ENCODE measurements around the gene STMN1. TPM values are rescaled to one million over a fixed set of nuclear protein-coding genes. Genes with fewer than 3 reads are reported as not detected.

STMN1 gene
- polyA plus RNA-seq (16.2 to 96.9 TPM (median 82.8 TPM) in 3 replicates), polyA minus RNA-seq (2.3 to 17.5 TPM (median 10.3 TPM) in 3 replicates)
- 144 TPM for polyA plus RNA-seq (2011; ENCODE audit: low read depth)
- 43.2 and 53.5 TPM in 2 replicates for polyA plus RNA-seq (2011; cell fraction: cytosol; rRNA removed)
- 28.5 and 36.8 TPM in 2 replicates for polyA plus RNA-seq (2011; cell fraction: nucleus; rRNA removed)
- polyA plus RNA-seq (2012; ENCODE audit: low replicate concordance) = 47.4 and 128 TPM in 2 replicates
- 8.4 TPM for polyA minus RNA-seq (2011; cell fraction: cytosol; rRNA and poly(A)+ RNA removed)
- 2.7 and 6.4 TPM in 2 replicates for polyA minus RNA-seq (2011; cell fraction: nucleus; rRNA and poly(A)+ RNA removed)

DNA sequence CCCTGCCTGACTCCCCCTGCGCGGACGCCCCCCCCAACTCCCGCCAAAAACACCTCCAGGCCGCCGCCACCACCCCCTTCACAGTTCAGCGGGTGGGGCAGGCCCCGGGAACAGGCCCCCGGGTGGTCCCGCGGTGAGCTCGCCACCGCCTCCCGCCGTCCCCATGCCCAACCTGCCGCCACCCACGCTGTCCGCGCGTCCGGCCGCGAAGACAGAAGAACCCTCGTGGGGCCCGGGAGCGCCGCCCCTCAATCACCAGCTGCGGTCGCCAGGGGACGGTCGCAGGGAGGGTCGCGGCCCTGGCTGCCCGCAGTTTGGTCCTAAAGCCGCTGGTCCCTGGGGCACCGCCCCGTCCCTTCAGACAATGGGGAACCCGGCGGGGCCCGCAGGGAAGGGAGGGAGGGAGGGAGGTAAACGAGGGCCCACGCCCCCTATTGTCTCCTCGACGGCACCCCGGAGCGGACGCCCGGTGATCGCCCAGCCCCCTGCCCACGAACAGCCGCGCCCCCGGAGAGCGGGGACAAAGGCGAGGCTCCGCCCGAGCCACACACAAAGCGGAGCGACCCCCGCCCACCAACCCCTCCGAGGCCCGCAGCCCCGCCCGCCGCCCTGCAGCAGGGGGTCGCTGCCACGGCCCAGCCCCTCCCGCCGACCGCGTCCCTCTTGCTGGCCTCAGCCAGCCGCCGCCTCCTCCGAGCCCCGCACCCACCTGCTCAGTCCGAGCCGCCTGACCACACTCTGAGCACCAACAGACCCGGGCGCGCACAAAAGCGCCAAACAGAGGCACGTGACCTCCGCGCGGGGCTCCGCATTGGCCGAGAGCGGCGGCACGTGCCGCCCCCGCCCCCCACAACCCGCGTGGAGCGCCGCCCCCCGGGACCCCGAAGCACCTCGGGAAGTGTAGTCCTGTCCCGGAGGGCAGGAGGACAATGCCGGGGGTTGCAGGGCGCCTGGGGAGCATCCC is at the start of gene STMN1:
Gene STMN1, minus strand, starts transcription at position 740 of the 964 bp plus-strand sequence. CDS start 1,743 bp downstream, outside the sequence.
- H3K9ac ChIP-seq (ENCODE audit: control insufficient read depth, extremely low read depth, insufficient read depth, low read length) = peak within 1 kb of the TSS; percentile 82
- H3K27me3 ChIP-seq (ENCODE audit: control insufficient read depth, extremely low read depth, insufficient read depth, low read length) = no peaks in the 10 kb centered on the region
- H4K20me1 ChIP-seq (ENCODE audit: control insufficient read depth, extremely low read depth, insufficient read depth, low read length) = no peaks in the 10 kb centered on the region
- TF ChIP-seq, protein P1, sequence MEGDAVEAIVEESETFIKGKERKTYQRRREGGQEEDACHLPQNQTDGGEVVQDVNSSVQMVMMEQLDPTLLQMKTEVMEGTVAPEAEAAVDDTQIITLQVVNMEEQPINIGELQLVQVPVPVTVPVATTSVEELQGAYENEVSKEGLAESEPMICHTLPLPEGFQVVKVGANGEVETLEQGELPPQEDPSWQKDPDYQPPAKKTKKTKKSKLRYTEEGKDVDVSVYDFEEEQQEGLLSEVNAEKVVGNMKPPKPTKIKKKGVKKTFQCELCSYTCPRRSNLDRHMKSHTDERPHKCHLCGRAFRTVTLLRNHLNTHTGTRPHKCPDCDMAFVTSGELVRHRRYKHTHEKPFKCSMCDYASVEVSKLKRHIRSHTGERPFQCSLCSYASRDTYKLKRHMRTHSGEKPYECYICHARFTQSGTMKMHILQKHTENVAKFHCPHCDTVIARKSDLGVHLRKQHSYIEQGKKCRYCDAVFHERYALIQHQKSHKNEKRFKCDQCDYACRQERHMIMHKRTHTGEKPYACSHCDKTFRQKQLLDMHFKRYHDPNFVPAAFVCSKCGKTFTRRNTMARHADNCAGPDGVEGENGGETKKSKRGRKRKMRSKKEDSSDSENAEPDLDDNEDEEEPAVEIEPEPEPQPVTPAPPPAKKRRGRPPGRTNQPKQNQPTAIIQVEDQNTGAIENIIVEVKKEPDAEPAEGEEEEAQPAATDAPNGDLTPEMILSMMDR (optimal IDR thresholded peaks at IDR 0.05 in 1 of 3, IDR thresholded peaks at IDR 0.05 in 1 of 3, conservative IDR thresholded peaks at IDR 0.05 in 1 of 3; ENCODE audit: extremely low read depth in 1 of 3, insufficient read depth in 2 of 3, low read length in 3 of 3) = peak in 2 of 3 experiments; percentile 2 to 6
- TF ChIP-seq EZH2 (IDR thresholded peaks at IDR 0.05; ENCODE audit: low read length) = no peak
- H3K9me1 ChIP-seq (ENCODE audit: control insufficient read depth, extremely low read depth, insufficient read depth, low read length) = peaks cover 2% of the 10 kb centered on the region
- FAIRE-seq (no peak), DNase-seq (ENCODE audit: low read depth, low spot score) (no peak)
- H3K27ac ChIP-seq (ENCODE audit: control insufficient read depth, insufficient read depth, low read length) = peak within 1 kb of the TSS; percentile 87
- peak within 1 kb of the TSS; percentile 93 for H3K4me2 ChIP-seq (ENCODE audit: control insufficient read depth, extremely low read depth, insufficient read depth, low read depth, low read length)
- H3K79me2 ChIP-seq (ENCODE audit: control insufficient read depth, insufficient read depth, low read length) = peaks cover 24% of the 10 kb centered on the region
- peaks cover 1 to 17% of the 10 kb centered on the region in 2 experiments for H3K36me3 ChIP-seq (ENCODE audit: control insufficient read depth in 2 of 2, extremely low read depth in 1 of 2, insufficient read depth in 2 of 2, low read length in 2 of 2)
- dilution Hi-C loops (cut with MboI; ENCODE audit: extremely low pct_ligation_motif_present, low sequenced_read_pairs) = no loop called here
- peaks cover 10% of the 10 kb centered on the region for H3K4me1 ChIP-seq (ENCODE audit: control insufficient read depth, extremely low read depth, insufficient read depth, low read length)
- peak within 1 kb of the TSS; percentile 64 to 97 (median 93) for H3K4me3 ChIP-seq (ENCODE audit: control insufficient read depth in 2 of 3, extremely low read depth in 1 of 3, insufficient read depth in 2 of 3, low read depth in 1 of 3, low read length in 3 of 3)
- no peaks in the 10 kb centered on the region for H3K9me3 ChIP-seq (ENCODE audit: control insufficient read depth, low read depth, low read length)
- peak within 1 kb of the TSS; percentile 87 for H2AFZ ChIP-seq (ENCODE audit: control insufficient read depth, low read length)

DNA sequence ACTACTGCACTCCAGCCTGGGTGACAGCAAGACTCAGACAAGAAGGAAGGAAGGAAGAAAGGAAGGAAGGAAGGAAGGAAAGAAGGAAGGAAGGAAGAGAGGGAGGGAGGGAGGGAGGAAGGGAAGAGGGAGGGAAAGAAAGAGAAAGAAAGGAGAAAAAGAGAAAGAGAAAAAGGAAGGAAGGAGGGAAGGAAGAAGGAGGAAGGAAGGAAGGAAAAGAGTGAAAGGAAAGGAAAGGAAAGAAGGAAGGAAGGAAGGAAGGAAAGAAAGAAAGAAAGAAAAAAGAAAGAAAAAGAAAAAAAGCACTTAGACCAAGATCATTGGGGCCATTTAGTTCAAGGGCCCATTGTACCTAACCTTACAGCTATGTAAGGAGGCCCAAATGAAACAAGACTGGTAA is 49.3 kb upstream of the STMN1 start:
- no peaks in the 10 kb centered on the region for H3K9me1 ChIP-seq (ENCODE audit: control insufficient read depth, extremely low read depth, insufficient read depth, low read length)
- H3K36me3 ChIP-seq (ENCODE audit: control insufficient read depth in 2 of 2, extremely low read depth in 1 of 2, insufficient read depth in 2 of 2, low read length in 2 of 2) = peaks cover 4 to 5% of the 10 kb centered on the region in 2 experiments
- no peak overlapping the region for H3K4me3 ChIP-seq (ENCODE audit: control insufficient read depth in 2 of 3, extremely low read depth in 1 of 3, insufficient read depth in 2 of 3, low read depth in 1 of 3, low read length in 3 of 3)
- H3K4me2 ChIP-seq (ENCODE audit: control insufficient read depth, extremely low read depth, insufficient read depth, low read depth, low read length) = no peak overlapping the region
- TF ChIP-seq, protein P1 (optimal IDR thresholded peaks at IDR 0.05 in 1 of 3, IDR thresholded peaks at IDR 0.05 in 1 of 3, conservative IDR thresholded peaks at IDR 0.05 in 1 of 3; ENCODE audit: extremely low read depth in 1 of 3, insufficient read depth in 2 of 3, low read length in 3 of 3) = no peak
- no peak for TF ChIP-seq EZH2 (IDR thresholded peaks at IDR 0.05; ENCODE audit: low read length)
- no peaks in the 10 kb centered on the region for H4K20me1 ChIP-seq (ENCODE audit: control insufficient read depth, extremely low read depth, insufficient read depth, low read length)
- no peak overlapping the region for H3K27ac ChIP-seq (ENCODE audit: control insufficient read depth, insufficient read depth, low read length)
- H3K9me3 ChIP-seq (ENCODE audit: control insufficient read depth, low read depth, low read length) = no peaks in the 10 kb centered on the region
- H3K79me2 ChIP-seq (ENCODE audit: control insufficient read depth, insufficient read depth, low read length) = no peaks in the 10 kb centered on the region
- DNase-seq (ENCODE audit: low read depth, low spot score) (no peak), FAIRE-seq (no peak)
- no peak overlapping the region for H3K9ac ChIP-seq (ENCODE audit: control insufficient read depth, extremely low read depth, insufficient read depth, low read length)
- dilution Hi-C loops (cut with MboI; ENCODE audit: extremely low pct_ligation_motif_present, low sequenced_read_pairs) = no loop called here
- no peaks in the 10 kb centered on the region for H3K27me3 ChIP-seq (ENCODE audit: control insufficient read depth, extremely low read depth, insufficient read depth, low read length)
- H3K4me1 ChIP-seq (ENCODE audit: control insufficient read depth, extremely low read depth, insufficient read depth, low read length) = no peaks in the 10 kb centered on the region
- H2AFZ ChIP-seq (ENCODE audit: control insufficient read depth, low read length) = no peak overlapping the region
